AG09309 (cell line): ENCODE measurements around the gene PCNX1.

Experiments
- DNase-seq: peaks from one replicate; pipeline ENCODE4 v3.0.0-alpha.2; 2010; ENCODE audit warnings: low read depth
- H3K4me3 ChIP-seq: 2 replicates; pipeline ENCODE4 v1.5.1; 2011; ENCODE audit warnings: mild to moderate bottlenecking, low read depth, low read length, moderate library complexity; ENCODE audit not compliant: control insufficient read depth
- CTCF ChIP-seq: IDR thresholded peaks from 2 replicates; pipeline ENCODE4 v1.5.1; 2011; ENCODE audit warnings: mild to moderate bottlenecking, low read depth, low read length, inconsistent platforms; ENCODE audit not compliant: insufficient read depth, control insufficient read depth; ENCODE audit errors: missing control alignments

PCNX1 gene

GRCh38 chr14:70995671-70996070 lies 88.4 kb downstream of the PCNX1 start:
- H3K4me3 ChIP-seq = no peak overlapping the region
- TF ChIP-seq CTCF = no peak
- no peak for DNase-seq

GRCh38 chr14:70999117-70999516 lies 91.9 kb downstream of the PCNX1 start:
- no peak for DNase-seq
- no peak overlapping the region for H3K4me3 ChIP-seq
- TF ChIP-seq CTCF = no peak

- DNase-seq = no peak
- H3K4me3 ChIP-seq = no peak overlapping the region
- no peak for TF ChIP-seq CTCF
Measured at GRCh38 chr14:71000091-71000490, 92.8 kb downstream of the PCNX1 start.

GRCh38 chr14:71001742-71002141 lies 94.5 kb downstream of the PCNX1 start:
- no peak for TF ChIP-seq CTCF
- no peak overlapping the region for H3K4me3 ChIP-seq
- no peak for DNase-seq

- no peak for TF ChIP-seq CTCF
- no peak overlapping the region for H3K4me3 ChIP-seq
- no peak for DNase-seq
Measured at GRCh38 chr14:71003156-71003555, 95.9 kb downstream of the PCNX1 start.

GRCh38 chr14:71004481-71004880 lies 97.2 kb downstream of the PCNX1 start:
- DNase-seq = no peak
- H3K4me3 ChIP-seq = no peak overlapping the region
- no peak for TF ChIP-seq CTCF

GRCh38 chr14:71005076-71005475 lies 97.8 kb downstream of the PCNX1 start:
- no peak for DNase-seq
- no peak for TF ChIP-seq CTCF
- H3K4me3 ChIP-seq = no peak overlapping the region
